Metanephros (tissue), 2 donors: ENCODE results near the gene KCNN1. TPM values are rescaled to one million over a fixed set of nuclear protein-coding genes. Genes with fewer than 3 reads are reported as not detected.

Experiments used
- small RNA-seq: library from RNA; depleted of rRNA; stranded (forward); fragments of <200 nt; gene quantifications from one replicate; pipeline ENCODE3, GENCODE V24; 2014; ENCODE audit warnings: low replicate concordance
- total RNA-seq: library from RNA; depleted of rRNA; stranded (reverse); fragments of >200 nt; gene quantifications from one replicate; pipeline ENCODE4 v1.2.3, GENCODE V29; 2014

Gene KCNN1
- total RNA-seq: 5.7 TPM

GRCh38 chr19:17966550-17967256, at the start of gene KCNN1:
Gene KCNN1, plus strand, starts transcription at chr19:17967107. Its CDS starts 6,782 bp downstream, at chr19:17973889.

GRCh38 chr19:17932485-17933338, 34.2 kb upstream of the KCNN1 start, which contains the start of gene CCDC124:
Gene CCDC124, plus strand, starts transcription at chr19:17933015. Its CDS starts 3,406 bp downstream, at chr19:17936421.

GRCh38 chr19:18007917-18008673, 41.2 kb downstream of the KCNN1 start, which contains the start of gene ARRDC2:
Gene ARRDC2, plus strand, starts transcription at chr19:18008170. Its CDS starts 141 bp downstream, at chr19:18008311.

Small RNA genes lying within 50 kb of the gene (small RNA-seq; reads per million reads assigned to genes)
- gene RNA5SP468: not detected

Other genes with a start within 250 kb of the KCNN1 start
- 50.0 TPM for gene MAP1S, start 247.6 kb upstream of the KCNN1 start, total RNA-seq
- 4.7 TPM for gene FCHO1, start 215.6 kb upstream of the KCNN1 start, total RNA-seq
- 7.4 TPM for gene B3GNT3, start 172.0 kb upstream of the KCNN1 start, total RNA-seq
- not detected for gene INSL3, start 145.6 kb upstream of the KCNN1 start, total RNA-seq
- gene JAK3, start 119.1 kb upstream of the KCNN1 start, total RNA-seq: 11.7 TPM
- 1,207 TPM for gene RPL18A, start 107.2 kb upstream of the KCNN1 start, total RNA-seq
- not detected for gene SLC5A5, start 95.2 kb upstream of the KCNN1 start, total RNA-seq
- 26.9 TPM for gene CCDC124, start 34.1 kb upstream of the KCNN1 start, total RNA-seq
- gene ARRDC2, start 41.1 kb downstream of the KCNN1 start, total RNA-seq: 16.6 TPM
- gene IL12RB1, start 119.8 kb downstream of the KCNN1 start, total RNA-seq: 1.3 TPM
- 10.4 TPM for gene MAST3, start 130.7 kb downstream of the KCNN1 start, total RNA-seq
- 14.0 TPM for gene PIK3R2, start 186.1 kb downstream of the KCNN1 start, total RNA-seq
- 57.0 TPM for gene IFI30, start 206.7 kb downstream of the KCNN1 start, total RNA-seq
- gene MPV17L2, start 226.1 kb downstream of the KCNN1 start, total RNA-seq: 8.1 TPM
- 8.8 TPM for gene RAB3A, start 236.9 kb downstream of the KCNN1 start, total RNA-seq